CD4-positive, alpha-beta memory T cell (primary cell): ENCODE data around the gene PRPF18. TPM values are rescaled to one million over a fixed set of nuclear protein-coding genes. Genes with fewer than 3 reads are reported as not detected.
A peak's percentile ranks its signal among the peaks of the same experiment; 100 is the strongest.

Experiments
- CTCF ChIA-PET: fragments of 350-600 bp; sonication (Branson Sonifier 250); formaldehyde crosslinking; loops from one replicate; lab custom pipeline; 2021; ENCODE audit warnings: inconsistent platforms; ENCODE audit not compliant: partially characterized antibody; lab: Charles Lee
- POLR2A ChIA-PET: fragments of 350-600 bp; sonication (Branson Sonifier 250); formaldehyde crosslinking; loops from one replicate; lab custom pipeline; 2021; ENCODE audit not compliant: partially characterized antibody; lab: Charles Lee
- DNase-seq, 5 donors: peaks; one replicate each; pipeline versions ENCODE4 v3.0.0 to v3.0.0-alpha.2; 2020 to 2022; ENCODE audit warnings: mixed read lengths in 1 of 5
- H3K27ac ChIP-seq: one replicate; pipeline ENCODE4 v1.7.0; 2013; ENCODE audit warnings: low read depth, low read length
- H3K27me3 ChIP-seq: 2 replicates; pipeline ENCODE4 v1.7.0; 2013; ENCODE audit warnings: mild to moderate bottlenecking, low read length, moderate library complexity; ENCODE audit not compliant: insufficient read depth
- H3K36me3 ChIP-seq: 2 replicates; pipeline ENCODE4 v1.7.0; 2013; ENCODE audit warnings: mild to moderate bottlenecking, low read length, moderate library complexity; ENCODE audit not compliant: insufficient read depth
- H3K4me1 ChIP-seq: 2 replicates; pipeline ENCODE4 v1.7.0; 2013; ENCODE audit warnings: mild to moderate bottlenecking, low read length, moderate library complexity; ENCODE audit not compliant: insufficient read depth
- H3K4me3 ChIP-seq, 2 donors: one replicate each; pipeline ENCODE4 v1.7.0; 2013; ENCODE audit warnings: low read length in 2 of 2, mild to moderate bottlenecking in 1 of 2
- H3K9me3 ChIP-seq, 2 donors: one replicate each; pipeline ENCODE4 v1.7.0; 2013; ENCODE audit warnings: low read length in 2 of 2, control low read depth in 1 of 2; ENCODE audit not compliant: control insufficient read depth in 1 of 2
- H3K27ac Mint-ChIP-seq, 7 donors: one replicate each; pipeline ENCODE4 v1.8.0; 2020 to 2021; ENCODE audit warnings: mixed read lengths in 7 of 7, mild to moderate bottlenecking in 6 of 7, inconsistent platforms in 3 of 7, moderate library complexity in 3 of 7
- H3K27me3 Mint-ChIP-seq, 2 donors: one replicate each; pipeline ENCODE4 v1.8.0; 2020 to 2021; ENCODE audit warnings: mixed read lengths in 2 of 2
- H3K36me3 Mint-ChIP-seq, 2 donors: one replicate each; pipeline ENCODE4 v1.8.0; 2020 to 2021; ENCODE audit warnings: mixed read lengths in 2 of 2, inconsistent platforms in 1 of 2, mild to moderate bottlenecking in 1 of 2
- H3K4me1 Mint-ChIP-seq, 4 donors: one replicate each; pipeline ENCODE4 v1.8.0; 2020 to 2021; ENCODE audit warnings: mixed read lengths in 4 of 4, mild to moderate bottlenecking in 1 of 4
- H3K4me3 Mint-ChIP-seq, 8 donors: one replicate each; pipeline ENCODE4 v1.8.0; 2020 to 2021; ENCODE audit warnings: mixed read lengths in 8 of 8, mild to moderate bottlenecking in 7 of 8, moderate library complexity in 6 of 8, inconsistent platforms in 3 of 8
- H3K9me3 Mint-ChIP-seq, 8 donors: one replicate each; pipeline ENCODE4 v1.8.0; 2020 to 2021; ENCODE audit warnings: mixed read lengths in 8 of 8, mild to moderate bottlenecking in 5 of 8, inconsistent platforms in 3 of 8, moderate library complexity in 1 of 8
- intact Hi-C: fragments of 100-400 bp; cut with micrococcal nuclease; formaldehyde crosslinking; loops from one replicate; pipeline ENCODE4 v1.15.1; 2023
- polyA plus RNA-seq, 2 donors: library from polyadenylated mRNA; unstranded; fragments of 300-500 nt; fragmentation: Illumina TruSeq; gene quantifications; one replicate each; pipeline ENCODE4 v1.2.3, GENCODE V29; 2021
- total RNA-seq, 2 experiments: library from RNA; stranded (reverse); gene quantifications; one replicate each; pipeline ENCODE4 v1.2.3, GENCODE V29; 2021

The PRPF18 gene
- total and polyA plus RNA-seq, 4 experiments from 2014 or later: 30.3 to 63.7 (median 36.6) TPM

GRCh38 chr10:13597909-13598308 is 11.1 kb downstream of the PRPF18 start:
- H3K4me3 ChIP-seq: no peak overlapping the region
- Mint-ChIP-seq H3K36me3 (peaks cover 33 to 61% of the 10 kb centered on the region in 2 donors), H3K27ac (no peak overlapping the region), H3K4me3 (no peak overlapping the region), H3K9me3 (no peaks in the 10 kb centered on the region), H3K27me3 (no peaks in the 10 kb centered on the region), H3K4me1 (peaks cover 15 to 23% (median 18%) of the 10 kb centered on the region in 4 donors)
- H3K36me3 ChIP-seq: peaks cover 7% of the 10 kb centered on the region
- DNase-seq: no peak
- no peaks in the 10 kb centered on the region for H3K4me1 ChIP-seq
- ChIA-PET CTCF (interaction anchor here (1.1 to 1.3 kb wide), 2 partner anchors 8 to 11 kb away, joined by 3 read pairs; partner anchors contain the start of gene PRPF18), POLR2A (no interaction called here)
- H3K27me3 ChIP-seq: no peaks in the 10 kb centered on the region
- intact Hi-C loops: no loop called here
- no peak overlapping the region for H3K27ac ChIP-seq
- H3K9me3 ChIP-seq: no peaks in the 10 kb centered on the region

GRCh38 chr10:13604357-13605040 is 17.7 kb downstream of the PRPF18 start:
- Histone ChIP-seq H3K4me1 (no peaks in the 10 kb centered on the region), H3K36me3 (peaks cover 33% of the 10 kb centered on the region), H3K4me3 (no peak overlapping the region), H3K9me3 (no peaks in the 10 kb centered on the region), H3K27ac (no peak overlapping the region), H3K27me3 (no peaks in the 10 kb centered on the region)
- no peaks in the 10 kb centered on the region for H3K9me3 Mint-ChIP-seq
- CTCF ChIA-PET: interaction anchor here (1.3 kb wide), 1 partner anchor 17 kb away, joined by 4 read pairs; the partner anchor contains the start of gene PRPF18
- H3K4me3 Mint-ChIP-seq: no peak overlapping the region
- intact Hi-C loops: no loop called here
- POLR2A ChIA-PET: interaction anchor here (1.0 kb wide), 1 partner anchor 18 kb away, joined by 4 read pairs; the partner anchor contains the start of gene PRPF18
- H3K4me1 Mint-ChIP-seq: peaks cover 0 to 2% (median 0%) of the 10 kb centered on the region in 4 donors
- no peak for DNase-seq
- H3K27me3 Mint-ChIP-seq: no peaks in the 10 kb centered on the region
- H3K36me3 Mint-ChIP-seq: peaks cover 31 to 72% of the 10 kb centered on the region in 2 donors
- H3K27ac Mint-ChIP-seq: no peak overlapping the region

- intact Hi-C loops: no loop called here
- Histone ChIP-seq H3K36me3 (peaks cover 51% of the 10 kb centered on the region), H3K9me3 (no peaks in the 10 kb centered on the region), H3K27me3 (no peaks in the 10 kb centered on the region), H3K27ac (no peak overlapping the region), H3K4me3 (no peak overlapping the region), H3K4me1 (no peaks in the 10 kb centered on the region)
- Mint-ChIP-seq H3K4me1 (peaks cover 0 to 3% (median 0%) of the 10 kb centered on the region in 4 donors), H3K27me3 (no peaks in the 10 kb centered on the region), H3K27ac (no peak overlapping the region), H3K9me3 (no peaks in the 10 kb centered on the region), H3K4me3 (no peak overlapping the region), H3K36me3 (peaks cover 50 to 82% of the 10 kb centered on the region in 2 donors)
- ChIA-PET CTCF (no interaction called here), POLR2A (no interaction called here)
- no peak for DNase-seq
Observed at GRCh38 chr10:13608246-13608853, 21.6 kb downstream of the PRPF18 start.

- intact Hi-C loops: no loop called here
- Mint-ChIP-seq H3K27me3 (no peaks in the 10 kb centered on the region), H3K27ac (peak overlapping the region in 1 of 7 donors; percentile 48), H3K36me3 (peaks cover 71 to 89% of the 10 kb centered on the region in 2 donors), H3K4me3 (no peak overlapping the region), H3K9me3 (no peaks in the 10 kb centered on the region), H3K4me1 (peaks cover 0 to 3% (median 0%) of the 10 kb centered on the region in 4 donors)
- DNase-seq: no peak
- no peak overlapping the region for H3K4me3 ChIP-seq
- ChIA-PET POLR2A (no interaction called here), CTCF (no interaction called here)
- no peak overlapping the region for H3K27ac ChIP-seq
- H3K9me3 ChIP-seq: no peaks in the 10 kb centered on the region
- no peaks in the 10 kb centered on the region for H3K4me1 ChIP-seq
- H3K36me3 ChIP-seq: peaks cover 68% of the 10 kb centered on the region
- H3K27me3 ChIP-seq: no peaks in the 10 kb centered on the region
Observed at GRCh38 chr10:13612654-13613373, 26.0 kb downstream of the PRPF18 start.

GRCh38 chr10:13613519-13613918 is 26.8 kb downstream of the PRPF18 start:
- Mint-ChIP-seq H3K4me1 (peaks cover 0 to 3% (median 0%) of the 10 kb centered on the region in 4 donors), H3K36me3 (peaks cover 72 to 89% of the 10 kb centered on the region in 2 donors), H3K27ac (no peak overlapping the region), H3K4me3 (no peak overlapping the region), H3K27me3 (no peaks in the 10 kb centered on the region), H3K9me3 (no peaks in the 10 kb centered on the region)
- intact Hi-C loops: no loop called here
- ChIA-PET POLR2A (no interaction called here), CTCF (no interaction called here)
- Histone ChIP-seq H3K27ac (no peak overlapping the region), H3K27me3 (no peaks in the 10 kb centered on the region), H3K4me1 (no peaks in the 10 kb centered on the region), H3K4me3 (no peak overlapping the region), H3K36me3 (peaks cover 66% of the 10 kb centered on the region), H3K9me3 (no peaks in the 10 kb centered on the region)
- no peak for DNase-seq

GRCh38 chr10:13614530-13615332 is 28.0 kb downstream of the PRPF18 start:
- no peaks in the 10 kb centered on the region for H3K4me1 ChIP-seq
- no peak overlapping the region for H3K27ac ChIP-seq
- no peak overlapping the region for H3K4me3 ChIP-seq
- H3K4me3 Mint-ChIP-seq: no peak overlapping the region
- H3K27me3 ChIP-seq: no peaks in the 10 kb centered on the region
- peaks cover 0 to 3% (median 0%) of the 10 kb centered on the region in 4 donors for H3K4me1 Mint-ChIP-seq
- intact Hi-C loops: no loop called here
- peaks cover 62% of the 10 kb centered on the region for H3K36me3 ChIP-seq
- ChIA-PET CTCF (interaction anchor here (0.7 kb wide), 1 partner anchor 764 kb away, joined by 4 read pairs; no protein-coding TSS in a partner anchor), POLR2A (no interaction called here)
- H3K9me3 ChIP-seq: no peaks in the 10 kb centered on the region
- peak overlapping the region in 1 of 7 donors; percentile 65 for H3K27ac Mint-ChIP-seq
- no peaks in the 10 kb centered on the region for H3K27me3 Mint-ChIP-seq
- DNase-seq: no peak
- peaks cover 75 to 89% of the 10 kb centered on the region in 2 donors for H3K36me3 Mint-ChIP-seq
- no peaks in the 10 kb centered on the region for H3K9me3 Mint-ChIP-seq
